ENCODE results near the gene ARHGAP23.

The ARHGAP23 gene

GRCh38 chr17:38534498-38534885, 106.2 kb downstream of the ARHGAP23 start:
- Histone ChIP-seq H4K20me1 (ENCODE audit: insufficient read depth, low read length) (no peaks in the 10 kb centered on the region), H3K9ac (ENCODE audit: low read depth, low read length) (no peak overlapping the region), H3K79me2 (ENCODE audit: insufficient read depth, low read length) (no peaks in the 10 kb centered on the region), H3K4me1 (ENCODE audit: insufficient read depth, low read length) (no peaks in the 10 kb centered on the region), H3K4me3 (ENCODE audit: low read depth in 1 of 2, low read length in 2 of 2) (no peak overlapping the region), H3K4me2 (ENCODE audit: insufficient read depth, low read length) (no peak overlapping the region), H3K36me3 (ENCODE audit: insufficient read depth, low read length) (no peaks in the 10 kb centered on the region), H2AFZ (ENCODE audit: low read depth, low read length) (no peak overlapping the region), H3K9me3 (ENCODE audit: insufficient read depth, low read length, severe bottlenecking) (no peaks in the 10 kb centered on the region), H3K27me3 (ENCODE audit: insufficient read depth, low read length, poor library complexity) (no peaks in the 10 kb centered on the region), H3K27ac (ENCODE audit: low read length) (no peak overlapping the region)
- ATAC-seq (ENCODE audit: insufficient read depth, low read depth) (no peak), DNase-seq (no peak)
- TF ChIP-seq EZH2 (IDR thresholded peaks at IDR 0.05; ENCODE audit: borderline replicate concordance, low read depth, low read length, severe bottlenecking) = no peak
- TF ChIP-seq, protein P1, sequence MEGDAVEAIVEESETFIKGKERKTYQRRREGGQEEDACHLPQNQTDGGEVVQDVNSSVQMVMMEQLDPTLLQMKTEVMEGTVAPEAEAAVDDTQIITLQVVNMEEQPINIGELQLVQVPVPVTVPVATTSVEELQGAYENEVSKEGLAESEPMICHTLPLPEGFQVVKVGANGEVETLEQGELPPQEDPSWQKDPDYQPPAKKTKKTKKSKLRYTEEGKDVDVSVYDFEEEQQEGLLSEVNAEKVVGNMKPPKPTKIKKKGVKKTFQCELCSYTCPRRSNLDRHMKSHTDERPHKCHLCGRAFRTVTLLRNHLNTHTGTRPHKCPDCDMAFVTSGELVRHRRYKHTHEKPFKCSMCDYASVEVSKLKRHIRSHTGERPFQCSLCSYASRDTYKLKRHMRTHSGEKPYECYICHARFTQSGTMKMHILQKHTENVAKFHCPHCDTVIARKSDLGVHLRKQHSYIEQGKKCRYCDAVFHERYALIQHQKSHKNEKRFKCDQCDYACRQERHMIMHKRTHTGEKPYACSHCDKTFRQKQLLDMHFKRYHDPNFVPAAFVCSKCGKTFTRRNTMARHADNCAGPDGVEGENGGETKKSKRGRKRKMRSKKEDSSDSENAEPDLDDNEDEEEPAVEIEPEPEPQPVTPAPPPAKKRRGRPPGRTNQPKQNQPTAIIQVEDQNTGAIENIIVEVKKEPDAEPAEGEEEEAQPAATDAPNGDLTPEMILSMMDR (IDR thresholded peaks at IDR 0.05; ENCODE audit: borderline replicate concordance, extremely low read depth, low read length, poor library complexity, severe bottlenecking) = no peak

DNA sequence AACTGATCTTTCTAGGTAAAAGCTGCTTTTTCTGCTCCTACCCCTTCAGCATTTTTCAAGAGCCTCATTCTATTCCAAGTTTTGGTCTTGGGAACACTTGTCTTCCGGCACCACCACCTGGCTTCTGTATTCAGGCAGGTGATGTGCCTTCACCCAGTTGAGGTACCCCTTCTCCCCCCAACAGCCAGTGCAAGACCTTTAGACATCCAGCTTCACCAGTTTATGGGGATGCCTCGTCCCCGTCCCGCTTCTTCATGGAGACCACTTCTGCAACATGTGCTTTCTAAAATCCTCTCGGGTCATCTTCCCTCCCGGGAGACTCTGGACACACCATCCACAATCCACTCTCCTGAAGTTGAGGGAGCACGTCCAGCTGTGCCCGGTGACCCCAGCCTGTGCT, 107.6 kb downstream of the ARHGAP23 start:
- ATAC-seq (ENCODE audit: insufficient read depth, low read depth) (no peak), DNase-seq (no peak)
- TF ChIP-seq, protein P1 (IDR thresholded peaks at IDR 0.05; ENCODE audit: borderline replicate concordance, extremely low read depth, low read length, poor library complexity, severe bottlenecking) = no peak
- no peak for TF ChIP-seq EZH2 (IDR thresholded peaks at IDR 0.05; ENCODE audit: borderline replicate concordance, low read depth, low read length, severe bottlenecking)
- H4K20me1 ChIP-seq (ENCODE audit: insufficient read depth, low read length) = no peaks in the 10 kb centered on the region
- no peaks in the 10 kb centered on the region for H3K79me2 ChIP-seq (ENCODE audit: insufficient read depth, low read length)
- H3K36me3 ChIP-seq (ENCODE audit: insufficient read depth, low read length) = no peaks in the 10 kb centered on the region
- H3K9ac ChIP-seq (ENCODE audit: low read depth, low read length) = no peak overlapping the region
- H3K4me1 ChIP-seq (ENCODE audit: insufficient read depth, low read length) = no peaks in the 10 kb centered on the region
- no peak overlapping the region for H2AFZ ChIP-seq (ENCODE audit: low read depth, low read length)
- no peaks in the 10 kb centered on the region for H3K9me3 ChIP-seq (ENCODE audit: insufficient read depth, low read length, severe bottlenecking)
- no peak overlapping the region for H3K4me2 ChIP-seq (ENCODE audit: insufficient read depth, low read length)
- H3K4me3 ChIP-seq (ENCODE audit: low read depth in 1 of 2, low read length in 2 of 2) = no peak overlapping the region
- H3K27me3 ChIP-seq (ENCODE audit: insufficient read depth, low read length, poor library complexity) = no peaks in the 10 kb centered on the region
- H3K27ac ChIP-seq (ENCODE audit: low read length) = no peak overlapping the region

DNA sequence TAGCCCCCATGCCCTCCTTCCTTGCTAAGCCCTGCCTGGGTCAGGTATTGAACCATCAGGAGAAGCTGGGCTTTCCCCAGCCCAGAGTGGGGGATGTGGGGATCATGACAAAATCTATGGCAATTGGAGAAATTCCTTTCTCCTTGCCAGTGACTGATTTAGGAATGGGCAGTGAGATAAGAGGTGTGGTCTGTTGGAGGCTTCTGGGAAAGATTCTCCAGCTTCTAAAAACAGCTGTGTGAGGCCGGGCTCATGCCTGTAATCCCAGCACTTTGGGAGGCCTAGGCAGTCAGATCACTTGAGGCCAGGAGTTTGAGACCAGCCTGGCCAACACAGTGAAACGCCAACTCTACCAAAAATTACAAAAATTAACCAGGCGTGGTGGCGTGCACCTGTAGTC, 108.4 kb downstream of the ARHGAP23 start:
- no peak overlapping the region for H2AFZ ChIP-seq (ENCODE audit: low read depth, low read length)
- no peak for TF ChIP-seq EZH2 (IDR thresholded peaks at IDR 0.05; ENCODE audit: borderline replicate concordance, low read depth, low read length, severe bottlenecking)
- TF ChIP-seq, protein P1 (IDR thresholded peaks at IDR 0.05; ENCODE audit: borderline replicate concordance, extremely low read depth, low read length, poor library complexity, severe bottlenecking) = no peak
- no peaks in the 10 kb centered on the region for H4K20me1 ChIP-seq (ENCODE audit: insufficient read depth, low read length)
- H3K4me2 ChIP-seq (ENCODE audit: insufficient read depth, low read length) = no peak overlapping the region
- H3K9me3 ChIP-seq (ENCODE audit: insufficient read depth, low read length, severe bottlenecking) = no peaks in the 10 kb centered on the region
- H3K27ac ChIP-seq (ENCODE audit: low read length) = no peak overlapping the region
- H3K79me2 ChIP-seq (ENCODE audit: insufficient read depth, low read length) = no peaks in the 10 kb centered on the region
- no peak overlapping the region for H3K4me3 ChIP-seq (ENCODE audit: low read depth in 1 of 2, low read length in 2 of 2)
- H3K9ac ChIP-seq (ENCODE audit: low read depth, low read length) = no peak overlapping the region
- H3K36me3 ChIP-seq (ENCODE audit: insufficient read depth, low read length) = no peaks in the 10 kb centered on the region
- no peak for DNase-seq
- H3K27me3 ChIP-seq (ENCODE audit: insufficient read depth, low read length, poor library complexity) = no peaks in the 10 kb centered on the region
- no peaks in the 10 kb centered on the region for H3K4me1 ChIP-seq (ENCODE audit: insufficient read depth, low read length)
- no peak for ATAC-seq (ENCODE audit: insufficient read depth, low read depth)

GRCh38 chr17:38538906-38539305, 110.6 kb downstream of the ARHGAP23 start:
- H3K9me3 ChIP-seq (ENCODE audit: insufficient read depth, low read length, severe bottlenecking) = no peaks in the 10 kb centered on the region
- no peak overlapping the region for H3K9ac ChIP-seq (ENCODE audit: low read depth, low read length)
- no peak overlapping the region for H3K27ac ChIP-seq (ENCODE audit: low read length)
- no peak overlapping the region for H3K4me2 ChIP-seq (ENCODE audit: insufficient read depth, low read length)
- ATAC-seq (ENCODE audit: insufficient read depth, low read depth) (no peak), DNase-seq (no peak)
- TF ChIP-seq EZH2 (IDR thresholded peaks at IDR 0.05; ENCODE audit: borderline replicate concordance, low read depth, low read length, severe bottlenecking) = no peak
- TF ChIP-seq, protein P1 (IDR thresholded peaks at IDR 0.05; ENCODE audit: borderline replicate concordance, extremely low read depth, low read length, poor library complexity, severe bottlenecking) = no peak
- no peak overlapping the region for H3K4me3 ChIP-seq (ENCODE audit: low read depth in 1 of 2, low read length in 2 of 2)
- no peaks in the 10 kb centered on the region for H3K4me1 ChIP-seq (ENCODE audit: insufficient read depth, low read length)
- H4K20me1 ChIP-seq (ENCODE audit: insufficient read depth, low read length) = no peaks in the 10 kb centered on the region
- no peaks in the 10 kb centered on the region for H3K27me3 ChIP-seq (ENCODE audit: insufficient read depth, low read length, poor library complexity)
- no peaks in the 10 kb centered on the region for H3K36me3 ChIP-seq (ENCODE audit: insufficient read depth, low read length)
- no peaks in the 10 kb centered on the region for H3K79me2 ChIP-seq (ENCODE audit: insufficient read depth, low read length)
- H2AFZ ChIP-seq (ENCODE audit: low read depth, low read length) = no peak overlapping the region

Measured in DND-41 (cell line).